SIG-M5 treated with dmso at 0.1 percent for 504 hours (cell line): ENCODE results near the gene EBLN2.

Experiments used
- DNase-seq: peaks from one replicate; lab custom pipeline; 2025; ENCODE audit not compliant: unreplicated experiment; lab: John Stamatoyannopoulos, UW

EBLN2 gene

DNA sequence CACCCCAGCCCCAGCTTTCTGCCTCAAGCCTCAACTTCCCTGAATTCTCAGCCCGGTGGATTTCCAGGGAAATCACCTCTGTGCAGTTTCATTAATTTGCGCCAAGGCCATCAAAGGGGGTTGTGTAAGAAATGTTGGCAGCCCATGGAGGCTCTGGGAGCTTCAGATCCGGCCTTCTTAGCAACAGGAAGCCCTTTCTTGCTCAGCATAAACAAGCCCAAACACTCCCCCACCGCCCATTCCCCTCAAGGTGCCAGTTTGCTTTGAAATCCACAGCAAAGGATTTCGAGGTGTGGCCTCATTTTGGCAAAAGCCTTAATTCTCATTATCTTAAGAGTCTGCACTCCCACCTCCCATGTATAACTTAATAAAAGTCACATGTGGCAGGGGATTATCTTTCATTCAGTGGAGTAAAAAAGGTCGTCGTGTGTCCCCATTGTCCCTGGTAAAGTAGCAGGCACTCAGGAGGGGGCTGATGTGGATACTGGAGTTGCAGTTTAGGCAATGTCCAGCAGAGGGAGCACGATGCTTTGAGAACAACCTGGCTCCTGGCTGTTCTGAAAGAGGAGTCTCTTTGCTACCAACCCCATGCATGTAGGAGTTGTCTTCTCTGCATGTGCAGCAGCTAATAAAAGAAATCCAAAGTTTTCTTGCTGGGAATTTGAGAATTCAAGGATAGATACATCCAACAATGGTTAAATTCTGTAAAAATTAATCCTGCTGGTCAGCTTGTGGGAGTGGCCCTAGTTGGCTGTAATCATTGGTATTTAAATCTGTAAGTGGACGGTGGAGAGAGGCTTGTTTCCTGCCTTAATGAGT, 39.5 kb downstream of the EBLN2 start:
- DNase-seq = peak; percentile 80

DNA sequence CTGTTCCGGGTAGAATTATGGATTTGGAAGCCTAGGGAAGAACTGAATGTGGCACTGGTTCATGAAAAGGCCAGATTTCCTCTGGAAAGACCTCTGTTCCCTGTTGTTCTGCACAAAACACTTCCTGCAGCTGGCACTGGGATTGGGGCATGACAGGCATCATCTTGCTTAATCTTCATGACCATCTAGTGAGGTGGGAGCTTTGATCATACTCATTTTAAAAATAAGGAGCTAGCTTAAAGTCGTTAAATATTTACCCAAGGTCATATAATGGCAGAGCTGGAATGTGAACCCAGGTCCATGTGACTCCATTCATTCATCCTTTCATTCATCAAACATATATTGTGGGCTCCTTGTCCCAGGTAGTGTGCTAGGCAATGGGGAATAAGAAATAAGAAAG, 40.4 kb downstream of the EBLN2 start:
- no peak for DNase-seq

DNA sequence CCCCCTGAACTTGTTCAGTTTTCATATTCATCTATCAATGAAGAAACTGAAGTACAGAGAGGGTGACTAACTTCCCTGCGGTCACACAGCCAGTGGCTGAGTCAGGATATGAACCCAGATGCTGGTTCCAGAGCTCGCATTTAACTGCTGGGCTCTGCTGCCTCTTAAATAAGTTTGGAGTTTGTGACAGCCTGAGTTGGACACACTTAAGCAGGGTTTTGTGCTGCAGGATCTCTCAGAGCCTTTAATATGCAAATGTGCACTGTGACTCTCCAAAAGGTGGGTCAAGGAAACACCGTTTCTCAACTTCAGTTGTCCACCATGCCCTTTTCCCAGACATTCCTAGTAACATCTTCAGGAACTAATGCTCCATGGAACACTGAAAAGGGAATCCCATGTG, 45.8 kb downstream of the EBLN2 start:
- DNase-seq = no peak

DNA sequence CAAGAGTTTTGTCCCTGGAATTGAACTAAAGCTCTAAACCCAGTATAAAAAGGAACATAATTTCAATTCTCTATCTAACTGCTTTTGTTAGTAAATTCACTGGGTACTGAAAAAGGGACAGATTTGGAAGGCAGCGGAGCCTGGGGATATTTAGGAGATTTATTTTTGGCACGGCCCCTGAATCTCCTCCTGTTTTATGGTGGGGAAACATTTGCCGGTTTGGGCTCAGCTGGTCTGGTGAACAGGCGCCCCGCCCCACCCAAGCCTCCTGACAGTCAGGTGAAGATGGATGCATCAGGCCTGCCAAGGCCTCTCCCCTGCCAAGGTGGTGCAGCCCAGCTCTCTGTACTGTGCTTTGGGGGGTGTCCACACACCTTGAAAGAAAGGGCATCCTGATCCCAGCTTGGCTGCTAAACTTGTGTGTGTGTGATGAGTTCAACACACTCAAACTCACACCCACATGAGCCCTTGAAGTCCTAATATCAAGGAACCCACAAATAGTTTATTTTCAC, 46.3 kb downstream of the EBLN2 start:
- DNase-seq = no peak

DNA sequence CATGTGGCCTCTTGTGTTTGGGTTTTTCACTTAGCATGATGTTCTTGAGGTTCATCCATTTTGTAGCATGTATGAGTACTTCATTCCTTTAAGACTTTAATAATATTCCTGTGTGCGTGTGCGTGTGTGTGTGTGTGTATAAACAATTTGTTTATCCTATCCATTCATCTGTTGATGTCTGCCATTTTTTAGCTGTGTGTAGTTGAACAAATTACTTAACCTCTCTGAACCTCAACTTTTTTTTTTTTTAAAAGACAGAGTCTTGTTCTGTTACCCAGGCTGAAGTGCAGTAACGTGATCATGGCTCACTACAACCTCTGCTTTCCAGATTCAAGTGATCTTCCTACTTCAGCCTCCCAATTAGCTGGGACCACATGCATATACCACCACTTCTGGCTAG, 47.3 kb downstream of the EBLN2 start:
- DNase-seq = no peak

DNA sequence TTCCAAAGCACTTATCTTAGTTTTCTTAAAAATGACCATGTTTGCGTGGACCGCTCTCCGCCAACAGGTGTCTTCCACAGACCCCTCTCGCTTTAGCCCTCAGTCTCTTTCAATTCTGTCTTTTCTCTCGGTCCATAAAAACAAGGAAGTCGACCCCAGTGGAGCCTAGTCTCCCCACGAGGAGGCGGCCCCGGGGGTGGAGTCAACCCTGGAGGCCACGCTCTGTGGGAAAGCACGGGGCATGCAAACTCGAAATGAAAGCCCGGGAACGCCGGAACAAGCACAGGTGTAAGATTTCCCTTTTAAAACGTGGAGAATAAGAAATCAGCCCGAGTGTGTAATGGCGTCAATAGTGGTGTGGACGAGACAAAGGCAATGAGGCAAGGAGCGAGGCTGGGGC, 49.1 kb downstream of the EBLN2 start:
- no peak for DNase-seq
